GM12872 (cell line): Measurements from ENCODE around the gene MYPN.

ENCODE experiments used
- TF ChIP-seq, protein P1 (sequence below): IDR thresholded peaks from 3 replicates; pipeline ENCODE4 v1.5.1; 2011; ENCODE audit warnings: low read depth, mild to moderate bottlenecking, low read length, moderate library complexity; ENCODE audit not compliant: insufficient read depth

The MYPN gene

DNA sequence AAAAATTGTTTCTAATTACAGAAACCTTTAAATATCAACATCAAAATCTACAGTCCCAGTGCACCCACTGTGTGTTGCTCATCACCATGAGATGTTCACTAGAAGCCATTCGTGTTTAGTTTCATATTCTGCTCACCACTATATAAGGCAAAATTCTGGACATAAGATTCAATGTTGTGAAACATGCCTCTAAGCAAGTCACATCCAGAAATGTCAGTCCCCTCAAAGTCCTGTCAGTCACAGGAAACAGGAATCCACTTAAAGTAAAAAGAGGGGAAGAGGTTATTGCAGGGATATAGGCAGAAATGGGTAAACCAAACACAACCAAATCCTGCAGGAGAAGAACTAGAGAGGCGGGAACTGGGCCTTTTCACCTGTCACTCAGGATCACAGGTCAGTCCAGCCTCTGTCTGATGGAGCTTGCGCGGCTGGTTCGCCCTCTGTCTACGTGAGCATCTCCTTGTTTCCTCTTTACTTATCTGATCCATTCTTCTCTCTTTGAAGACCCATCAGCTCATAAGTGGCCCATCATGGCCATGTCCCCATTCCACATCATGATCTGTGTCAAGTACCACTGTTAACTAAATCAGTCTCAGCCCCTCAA is 58.4 kb downstream of the MYPN start:
- TF ChIP-seq, protein P1, sequence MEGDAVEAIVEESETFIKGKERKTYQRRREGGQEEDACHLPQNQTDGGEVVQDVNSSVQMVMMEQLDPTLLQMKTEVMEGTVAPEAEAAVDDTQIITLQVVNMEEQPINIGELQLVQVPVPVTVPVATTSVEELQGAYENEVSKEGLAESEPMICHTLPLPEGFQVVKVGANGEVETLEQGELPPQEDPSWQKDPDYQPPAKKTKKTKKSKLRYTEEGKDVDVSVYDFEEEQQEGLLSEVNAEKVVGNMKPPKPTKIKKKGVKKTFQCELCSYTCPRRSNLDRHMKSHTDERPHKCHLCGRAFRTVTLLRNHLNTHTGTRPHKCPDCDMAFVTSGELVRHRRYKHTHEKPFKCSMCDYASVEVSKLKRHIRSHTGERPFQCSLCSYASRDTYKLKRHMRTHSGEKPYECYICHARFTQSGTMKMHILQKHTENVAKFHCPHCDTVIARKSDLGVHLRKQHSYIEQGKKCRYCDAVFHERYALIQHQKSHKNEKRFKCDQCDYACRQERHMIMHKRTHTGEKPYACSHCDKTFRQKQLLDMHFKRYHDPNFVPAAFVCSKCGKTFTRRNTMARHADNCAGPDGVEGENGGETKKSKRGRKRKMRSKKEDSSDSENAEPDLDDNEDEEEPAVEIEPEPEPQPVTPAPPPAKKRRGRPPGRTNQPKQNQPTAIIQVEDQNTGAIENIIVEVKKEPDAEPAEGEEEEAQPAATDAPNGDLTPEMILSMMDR, result no peak

DNA sequence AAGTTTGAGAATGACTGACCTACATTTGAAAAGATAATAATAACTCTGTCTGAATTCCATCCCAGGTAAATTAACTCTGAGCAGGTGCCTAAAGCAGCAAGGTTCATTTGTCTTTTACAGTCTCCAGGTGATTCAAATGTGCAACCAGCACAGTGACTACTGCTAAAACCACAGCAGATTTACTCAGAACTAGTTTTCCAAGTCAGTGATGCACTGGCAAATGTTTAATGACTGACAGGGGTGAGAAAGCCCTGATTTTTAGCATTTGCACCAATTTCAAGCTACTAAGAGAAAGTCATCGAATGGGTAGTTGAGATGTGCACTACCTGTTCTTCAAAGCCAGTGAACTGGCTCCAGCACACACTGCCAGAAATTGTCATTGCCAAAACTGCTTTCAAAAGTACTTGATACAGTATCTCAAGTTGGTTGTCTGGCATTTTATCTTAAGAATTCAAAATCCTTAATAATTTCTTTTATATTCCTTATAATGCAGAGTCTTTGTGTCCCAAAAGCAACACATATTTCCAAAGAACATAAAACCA is 62.3 kb downstream of the MYPN start:
- TF ChIP-seq, protein P1, result no peak

DNA sequence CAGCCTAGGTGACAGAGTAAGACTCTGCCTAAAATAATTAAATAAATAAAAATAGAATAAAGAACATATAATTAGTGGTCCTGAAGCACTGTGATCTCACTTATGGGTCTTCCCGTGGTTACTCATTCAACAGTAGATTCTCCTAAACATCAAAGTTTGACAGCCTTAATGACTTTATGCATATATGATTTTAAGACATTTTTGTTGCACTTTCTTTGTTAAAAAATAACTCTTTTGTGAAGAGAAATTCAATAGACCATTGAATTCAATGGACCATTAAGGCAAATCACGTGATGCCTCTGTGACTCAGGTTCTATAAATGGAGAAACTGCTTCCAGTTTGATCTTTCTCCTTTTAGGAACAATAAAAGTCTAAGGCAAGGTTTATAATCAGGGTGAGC is 63.0 kb downstream of the MYPN start:
- TF ChIP-seq, protein P1, result no peak

DNA sequence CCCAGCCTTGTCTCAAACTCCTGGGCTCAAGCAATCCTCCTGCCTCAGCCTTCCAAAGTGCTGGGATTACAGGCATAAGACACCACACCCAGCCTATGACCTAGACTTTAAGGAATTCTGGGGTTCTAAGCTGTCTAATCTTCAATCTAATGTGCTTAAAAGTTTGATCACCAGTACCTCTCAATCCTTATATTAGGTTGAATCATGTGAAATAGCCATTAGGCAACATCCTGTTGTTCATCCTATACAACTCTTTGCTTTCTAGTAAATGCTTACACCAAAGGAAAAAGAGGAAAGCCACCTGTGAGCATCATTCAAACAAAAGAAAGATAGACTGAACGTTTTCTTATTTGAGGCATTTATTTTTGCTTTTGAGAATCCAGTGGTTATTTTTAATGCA is 66.7 kb downstream of the MYPN start:
- TF ChIP-seq, protein P1, result no peak

DNA sequence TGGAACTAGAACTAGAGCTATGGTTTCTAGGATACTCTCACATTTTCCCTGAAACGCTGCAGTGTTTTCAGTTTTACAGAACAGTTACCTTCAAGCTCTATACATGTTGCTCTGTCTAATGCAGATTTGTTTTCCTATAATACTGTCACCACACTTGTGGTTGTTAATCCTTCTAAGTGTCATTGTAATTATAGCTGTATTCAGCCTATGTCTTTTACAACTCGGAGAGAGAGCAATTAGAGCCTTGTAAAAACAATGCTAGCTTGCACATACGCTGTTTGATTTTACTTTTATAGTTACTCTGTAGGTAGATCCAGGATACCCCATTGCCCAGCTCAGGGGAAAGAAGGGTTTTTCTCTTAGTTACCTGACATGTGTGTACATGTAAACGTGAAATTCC is 67.5 kb downstream of the MYPN start:
- TF ChIP-seq, protein P1, result no peak

DNA sequence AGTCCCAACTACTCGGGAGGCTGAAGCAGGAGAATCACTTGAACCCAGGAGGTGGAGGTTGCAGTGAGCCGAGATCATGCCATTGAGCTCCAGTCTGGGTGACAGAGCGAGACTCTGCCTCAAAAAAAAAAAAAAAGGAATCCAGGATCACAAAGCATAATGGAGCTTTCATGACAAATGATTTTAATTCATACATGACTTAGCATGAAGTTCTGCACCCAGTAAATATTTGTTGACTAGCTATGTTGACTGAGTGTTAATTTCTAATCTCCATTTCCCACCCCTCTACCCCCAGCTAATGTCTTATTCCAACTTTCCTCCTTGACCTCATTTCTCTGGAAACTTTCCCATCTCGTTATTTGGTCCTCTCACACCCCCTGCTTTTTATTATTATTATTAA is 69.3 kb downstream of the MYPN start:
- TF ChIP-seq, protein P1, result no peak

DNA sequence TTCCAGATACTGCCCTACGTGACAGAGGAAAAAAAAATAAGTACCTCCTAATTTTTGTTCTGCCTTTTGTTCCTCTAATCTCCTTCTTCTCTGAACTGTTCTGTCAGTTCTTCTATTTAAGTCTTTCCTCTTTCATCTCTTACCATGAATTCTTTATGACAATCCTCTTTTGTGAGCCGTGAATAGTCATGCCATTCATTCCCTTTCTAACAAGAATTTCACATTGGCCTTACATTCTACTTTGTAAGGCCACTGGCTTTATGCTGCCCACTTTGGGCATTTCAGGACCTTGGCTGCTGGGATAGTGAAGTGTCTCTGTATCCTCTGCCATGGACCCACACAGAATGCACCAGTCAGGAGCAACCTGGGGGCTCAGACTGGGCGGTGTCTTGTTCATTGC is 69.7 kb downstream of the MYPN start:
- TF ChIP-seq, protein P1, result no peak

DNA sequence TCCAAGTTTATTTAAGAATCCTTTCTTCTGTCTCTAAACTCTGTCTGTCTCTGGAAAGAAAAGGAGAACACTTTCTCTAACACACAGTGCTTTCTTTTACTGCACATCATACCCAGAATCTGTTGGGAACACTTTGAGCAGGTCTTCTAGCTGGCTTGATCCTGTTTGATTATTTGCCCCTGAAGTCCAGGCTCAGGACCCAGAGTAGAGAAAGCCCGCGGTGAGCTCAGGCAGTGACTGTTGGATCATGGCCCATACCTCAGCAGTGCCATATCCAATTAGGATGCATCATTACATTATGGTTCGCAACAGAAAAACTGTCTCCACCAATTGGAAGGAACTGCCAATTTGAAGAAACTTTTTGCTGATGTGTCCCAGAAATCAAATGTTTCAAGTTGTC is 71.2 kb downstream of the MYPN start:
- TF ChIP-seq, protein P1, result no peak
